HG03521 (cell line): ENCODE data around the gene MCM8.
A peak's percentile ranks its signal among the peaks of the same experiment; 100 is the strongest.

Source experiments
- ATAC-seq: cut with Tn5 transposase; IDR thresholded peaks from one replicate; pipeline ENCODE4 v1.9.1; 2021; ENCODE audit warnings: mild to moderate bottlenecking, moderate library complexity; ENCODE audit not compliant: unreplicated experiment

MCM8 gene

GRCh38 chr20:5950271-5951031 lies at the start of gene MCM8, which contains the start of gene TRMT6:
Gene MCM8, plus strand, starts transcription at chr20:5950652. Its CDS starts 1,364 bp downstream, at chr20:5952016.
Gene TRMT6, minus strand, starts transcription at chr20:5950533. Its CDS starts 128 bp downstream, at chr20:5950405.
- ATAC-seq: peak; percentile 97

- no peak for ATAC-seq
Observed at GRCh38 chr20:5900908-5901307, 49.5 kb upstream of the MCM8 start.

- ATAC-seq: no peak
Observed at GRCh38 chr20:5908981-5909380, 41.5 kb upstream of the MCM8 start.

- ATAC-seq: no peak
Observed at GRCh38 chr20:5910186-5910585, 40.3 kb upstream of the MCM8 start.

GRCh38 chr20:5913166-5913565 lies 37.3 kb upstream of the MCM8 start:
- no peak for ATAC-seq

- no peak for ATAC-seq
Observed at GRCh38 chr20:5914859-5915258, 35.6 kb upstream of the MCM8 start.

- no peak for ATAC-seq
Observed at GRCh38 chr20:5918856-5919625, 31.4 kb upstream of the MCM8 start.

GRCh38 chr20:5919626-5920544 lies 30.6 kb upstream of the MCM8 start:
- no peak for ATAC-seq

GRCh38 chr20:5920581-5920980 lies 29.9 kb upstream of the MCM8 start:
- no peak for ATAC-seq

- no peak for ATAC-seq
Observed at GRCh38 chr20:5923493-5923892, 27.0 kb upstream of the MCM8 start.

GRCh38 chr20:5925551-5925950 lies 24.9 kb upstream of the MCM8 start:
- ATAC-seq: no peak

GRCh38 chr20:5927749-5928462 lies 22.5 kb upstream of the MCM8 start:
- ATAC-seq: no peak

- no peak for ATAC-seq
Observed at GRCh38 chr20:5928836-5929715, 21.4 kb upstream of the MCM8 start.

GRCh38 chr20:5931411-5931810 lies 19.0 kb upstream of the MCM8 start:
- no peak for ATAC-seq

GRCh38 chr20:5932796-5933195 lies 17.7 kb upstream of the MCM8 start:
- no peak for ATAC-seq

- peak; percentile 54 for ATAC-seq
Observed at GRCh38 chr20:5933802-5934436, 16.5 kb upstream of the MCM8 start.

- no peak for ATAC-seq
Observed at GRCh38 chr20:5935384-5935783, 15.1 kb upstream of the MCM8 start.

GRCh38 chr20:5936238-5936637 lies 14.2 kb upstream of the MCM8 start:
- no peak for ATAC-seq

GRCh38 chr20:5938456-5939029 lies 11.9 kb upstream of the MCM8 start:
- ATAC-seq: no peak
